Mesodermal cell (in vitro differentiated cells): ENCODE measurements around the gene ITPR2.
"Not testable (repeated sequence)": the region's sequence is repeated elsewhere in the genome, so short reads cannot be mapped to it uniquely, and the experiment has no call there.

Experiments used
- H3K27ac ChIP-seq: 2 replicates; pipeline ENCODE4 v1.7.0; 2013; ENCODE audit warnings: mild to moderate bottlenecking, low read depth, low read length, moderate library complexity; ENCODE audit not compliant: severe bottlenecking
- H3K36me3 ChIP-seq: 2 replicates; pipeline ENCODE4 v1.7.1; 2013; ENCODE audit warnings: mild to moderate bottlenecking, low read length, moderate library complexity; ENCODE audit not compliant: control insufficient read depth, insufficient read depth
- H3K4me1 ChIP-seq: one replicate; pipeline ENCODE4 v1.7.1; 2013; ENCODE audit warnings: mild to moderate bottlenecking, low read length; ENCODE audit not compliant: insufficient read depth, control insufficient read depth, poor library complexity, severe bottlenecking
- H3K4me3 ChIP-seq: 2 replicates; pipeline ENCODE4 v1.7.0; 2013; ENCODE audit warnings: low read length, control low read depth, mild to moderate bottlenecking; ENCODE audit not compliant: insufficient read depth, poor library complexity, severe bottlenecking; ENCODE audit errors: extremely low read depth
- H3K9me3 ChIP-seq: 2 replicates; pipeline ENCODE4 v1.7.1; 2013; ENCODE audit warnings: mild to moderate bottlenecking, low read length, moderate library complexity; ENCODE audit not compliant: control insufficient read depth
- WGBS, 2 experiments: methylation state at CpG; one replicate each; pipeline ENCODE4 v1.1.5; 2013; ENCODE audit warnings: missing lambda C conversion rate in 2 of 2; ENCODE audit not compliant: insufficient coverage in 2 of 2; 5-methylcytosine and 5-hydroxymethylcytosine counted together

ITPR2 gene

DNA sequence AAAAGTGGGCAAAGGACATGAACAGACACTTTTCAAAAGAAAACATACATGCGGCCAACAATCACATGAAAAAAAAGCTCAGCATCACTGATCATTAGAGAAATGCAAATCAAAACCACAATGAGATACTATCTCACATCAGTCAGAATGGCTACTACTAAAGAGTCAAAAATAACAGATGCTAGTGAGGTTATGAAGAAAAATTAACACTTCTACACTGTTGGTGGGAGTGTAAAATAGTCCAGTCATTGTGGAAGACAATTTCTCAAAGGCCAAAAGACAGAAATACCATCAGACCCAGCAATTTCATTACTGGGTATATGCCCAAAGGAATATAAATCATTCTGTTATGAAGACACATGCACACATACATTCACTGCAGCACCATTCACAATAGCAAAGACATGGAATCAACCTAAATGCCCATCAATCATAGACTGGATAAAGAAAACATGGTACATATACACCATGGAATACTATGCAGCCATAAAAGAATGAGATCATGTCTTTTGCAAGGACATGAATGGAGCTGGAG lies 103.8 kb downstream of the ITPR2 start:
- H3K36me3 ChIP-seq, H3K4me1 ChIP-seq, H3K9me3 ChIP-seq, H3K27ac ChIP-seq, H3K4me3 ChIP-seq: not testable (repeated sequence)
- 100% methylated on average over 1 of the region's 1 CpG; no CpG with 5 or more reads in 1 of the 2 experiments for WGBS, 2 experiments

DNA sequence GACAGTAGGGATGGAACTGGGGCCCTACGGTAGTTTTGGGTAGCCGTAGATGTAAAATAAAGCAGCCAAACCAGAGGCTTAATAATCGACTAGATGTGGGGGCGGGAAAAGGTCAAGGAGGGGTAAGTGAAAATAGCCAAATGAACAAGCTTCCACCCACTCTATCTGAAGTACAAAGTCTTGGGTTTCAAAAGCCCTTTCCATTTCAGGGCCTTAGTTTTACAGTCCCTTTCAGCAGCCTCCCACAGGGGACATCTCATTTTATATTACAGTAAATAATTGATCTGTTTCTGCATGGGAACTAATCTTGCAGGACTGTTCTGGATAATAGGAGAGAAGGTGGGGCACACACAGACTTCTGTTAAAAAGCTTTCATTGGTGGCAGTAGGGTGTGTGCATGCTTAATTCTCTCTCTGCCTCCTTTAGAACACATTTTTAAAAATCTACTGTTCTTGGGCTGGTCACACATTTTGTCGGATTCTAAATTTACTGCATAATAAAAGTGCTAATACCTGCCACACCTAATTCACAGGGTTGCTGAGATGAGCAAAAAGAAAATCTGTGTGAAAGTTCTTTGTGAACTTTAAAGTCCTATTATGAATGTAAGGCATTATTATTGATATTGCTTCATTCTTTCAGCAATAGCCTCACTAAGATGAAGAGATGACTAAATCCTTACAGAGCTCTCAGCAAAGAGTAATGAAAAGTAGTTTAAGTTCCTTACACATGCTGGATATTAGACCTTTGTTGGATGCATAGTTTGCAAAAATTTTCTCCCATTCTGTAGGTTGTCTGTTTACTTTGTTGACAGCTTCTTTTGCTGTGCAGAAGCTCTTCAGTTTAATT lies 104.6 kb downstream of the ITPR2 start:
- H3K36me3 ChIP-seq: no peaks in the 10 kb centered on the region
- no peak overlapping the region for H3K4me3 ChIP-seq
- H3K9me3 ChIP-seq: no peaks in the 10 kb centered on the region
- no peaks in the 10 kb centered on the region for H3K4me1 ChIP-seq
- H3K27ac ChIP-seq: no peak overlapping the region
- WGBS, 2 experiments: 100% methylated on average over 1 of the region's 5 CpGs

DNA sequence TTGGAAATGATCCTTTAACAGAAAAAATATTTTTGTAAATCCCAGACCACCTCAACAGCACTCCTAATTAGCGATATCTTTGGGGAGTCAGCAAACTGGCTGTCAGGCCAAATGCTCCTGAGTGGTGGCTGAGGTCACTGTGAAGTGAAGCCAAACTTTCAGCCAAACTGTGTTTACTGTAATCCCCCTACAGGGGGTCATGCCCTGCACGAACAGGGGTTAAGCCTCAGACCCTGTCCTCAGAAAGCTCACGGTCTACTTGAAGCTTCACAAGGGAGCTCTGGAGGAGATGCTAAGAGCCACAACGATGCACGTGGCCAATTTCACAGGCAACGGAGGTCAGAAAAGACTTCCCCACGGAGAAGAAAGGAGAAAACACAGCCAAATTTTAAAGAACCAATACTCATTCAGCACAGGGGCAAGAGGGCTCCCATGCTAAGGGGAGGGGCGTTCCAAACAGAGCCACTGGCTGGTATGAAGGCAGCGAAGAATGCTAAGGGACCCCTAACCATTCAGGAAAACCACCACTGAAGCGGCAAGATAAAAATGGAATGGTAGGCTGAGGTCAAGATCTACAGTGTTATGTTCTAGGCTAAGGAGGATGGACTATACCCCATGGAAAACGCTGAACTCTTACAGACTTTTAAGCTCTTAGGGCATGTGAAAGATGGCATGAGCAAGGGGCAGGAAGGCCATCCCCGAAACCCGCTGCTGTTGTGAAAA lies 105.4 kb downstream of the ITPR2 start:
- 87 to 100% methylated on average over 4 to 8 of the region's 13 CpGs for WGBS, 2 experiments
- Histone ChIP-seq H3K4me1 (no peaks in the 10 kb centered on the region), H3K27ac (no peak overlapping the region), H3K4me3 (no peak overlapping the region), H3K9me3 (no peaks in the 10 kb centered on the region), H3K36me3 (no peaks in the 10 kb centered on the region)

DNA sequence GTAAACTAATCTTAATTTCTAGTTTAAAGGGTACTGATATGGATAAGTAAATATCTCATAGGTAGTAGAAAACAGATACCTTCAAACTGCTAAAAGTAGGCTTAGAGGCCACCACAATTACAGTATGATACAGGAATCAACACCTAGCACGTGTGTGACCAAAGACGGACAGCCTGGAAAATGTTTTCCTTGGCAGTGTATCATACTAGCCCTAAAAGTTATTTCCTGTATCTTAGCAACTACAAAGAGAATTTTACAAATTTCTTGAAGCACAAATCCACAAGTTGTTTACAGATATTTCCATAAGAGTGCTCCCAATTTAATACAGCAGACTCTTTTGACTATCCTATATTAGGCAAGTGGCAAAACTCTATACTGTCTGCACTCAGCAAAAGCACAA lies 106.0 kb downstream of the ITPR2 start:
- Histone ChIP-seq H3K4me3 (no peak overlapping the region), H3K4me1 (no peaks in the 10 kb centered on the region), H3K9me3 (no peaks in the 10 kb centered on the region), H3K36me3 (no peaks in the 10 kb centered on the region), H3K27ac (no peak overlapping the region)
- WGBS, 2 experiments: 93 to 100% methylated on average over 2 of the region's 2 CpGs

DNA sequence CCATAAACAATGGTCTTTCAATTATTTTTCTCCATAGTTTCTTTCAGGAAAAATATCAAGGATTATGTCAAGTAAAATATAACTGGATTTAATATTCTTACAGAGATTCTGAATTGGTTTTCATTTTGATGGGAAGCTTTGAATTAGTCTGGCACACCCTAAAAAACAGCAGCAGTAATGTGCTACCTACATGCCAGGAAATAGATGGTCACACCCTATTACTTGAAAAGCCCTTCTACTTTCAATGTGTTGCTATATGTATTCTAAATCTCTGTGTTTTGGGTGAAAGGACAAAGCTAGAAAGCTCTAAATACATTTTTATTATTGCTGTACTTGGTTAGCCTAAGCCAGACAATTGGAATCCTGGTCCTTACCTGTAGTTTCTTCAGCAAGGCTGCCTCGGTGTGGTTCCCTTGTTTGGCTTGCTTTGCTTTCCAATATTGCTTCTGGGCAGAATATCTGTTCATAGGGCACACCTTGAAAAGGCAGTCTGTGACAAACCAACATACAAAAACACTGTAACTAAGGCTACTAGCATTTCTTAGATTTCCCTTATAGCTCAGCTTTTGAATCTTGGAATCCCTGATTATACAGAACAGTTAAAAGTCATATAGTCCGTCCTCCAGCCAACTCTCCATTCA lies 107.6 kb downstream of the ITPR2 start:
- no peaks in the 10 kb centered on the region for H3K36me3 ChIP-seq
- H3K4me3 ChIP-seq: no peak overlapping the region
- 89 to 90% methylated on average over 2 of the region's 2 CpGs for WGBS, 2 experiments
- no peaks in the 10 kb centered on the region for H3K9me3 ChIP-seq
- no peaks in the 10 kb centered on the region for H3K4me1 ChIP-seq
- no peak overlapping the region for H3K27ac ChIP-seq

DNA sequence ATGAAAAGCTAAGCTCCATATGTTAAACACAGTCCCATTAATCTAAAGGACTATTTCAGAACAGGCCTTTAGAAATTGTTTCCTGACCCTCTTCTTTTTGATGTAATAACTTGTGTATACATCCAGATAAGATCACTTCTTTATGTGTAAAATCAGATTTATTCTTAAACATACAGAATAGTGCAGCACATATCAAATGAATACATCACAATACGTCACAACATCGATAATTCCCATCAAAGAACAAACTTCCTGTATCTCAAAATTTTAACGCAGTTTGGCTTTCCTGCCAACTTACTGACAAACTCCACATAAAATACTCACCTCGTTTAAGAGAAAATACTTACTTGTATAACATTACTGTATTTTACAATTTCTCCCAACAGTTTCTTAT lies 108.7 kb downstream of the ITPR2 start:
- Histone ChIP-seq H3K4me3 (no peak overlapping the region), H3K36me3 (no peaks in the 10 kb centered on the region), H3K4me1 (no peaks in the 10 kb centered on the region), H3K27ac (no peak overlapping the region), H3K9me3 (no peaks in the 10 kb centered on the region)
- WGBS, 2 experiments: 84 to 97% methylated on average over 3 to 4 of the region's 4 CpGs

DNA sequence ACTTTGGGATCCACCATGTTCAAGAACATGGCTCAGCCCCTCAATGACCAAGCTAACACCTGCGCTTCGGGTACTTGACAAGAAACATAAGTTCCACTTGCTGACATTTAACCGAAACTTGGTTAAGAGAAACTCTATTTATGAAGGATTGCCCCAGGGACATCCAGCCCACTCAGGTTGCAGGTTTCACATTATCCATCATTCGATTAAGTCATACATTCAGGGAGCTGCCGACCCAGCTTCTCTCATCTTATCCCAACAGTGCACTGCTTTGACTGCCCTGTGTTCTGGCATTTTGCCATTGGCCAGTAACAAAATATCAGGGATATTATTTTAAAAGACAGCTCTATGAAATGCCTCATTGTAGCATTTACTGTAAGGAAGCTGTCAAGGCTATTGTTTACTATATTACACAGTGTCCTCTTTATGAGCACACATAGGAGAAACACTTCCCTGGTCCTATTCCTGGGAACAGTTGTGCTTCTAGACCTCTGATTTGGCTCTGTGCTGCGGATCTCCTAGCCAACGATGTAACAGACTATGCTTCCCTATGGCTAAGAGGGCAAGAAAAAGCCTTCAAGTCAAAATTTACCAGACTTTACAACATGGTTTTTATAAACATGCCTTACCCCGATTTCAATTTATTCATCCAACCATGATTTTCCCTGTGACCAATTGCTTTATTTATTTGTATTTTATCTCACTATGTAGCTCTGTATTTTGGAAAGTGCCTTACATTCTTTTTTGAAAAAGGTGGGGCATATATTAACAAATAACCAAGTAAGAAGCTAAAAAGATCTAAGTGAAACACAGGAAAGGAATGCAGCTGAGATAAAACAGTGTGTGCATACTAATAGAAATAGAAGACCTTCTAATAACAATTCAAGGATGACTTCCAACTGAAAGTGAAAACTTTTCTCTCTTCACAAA lies 109.3 kb downstream of the ITPR2 start:
- 91 to 95% methylated on average over 6 to 7 of the region's 8 CpGs for WGBS, 2 experiments
- H3K4me3 ChIP-seq: no peak overlapping the region
- H3K4me1 ChIP-seq: no peaks in the 10 kb centered on the region
- H3K27ac ChIP-seq: no peak overlapping the region
- H3K36me3 ChIP-seq: no peaks in the 10 kb centered on the region
- H3K9me3 ChIP-seq: no peaks in the 10 kb centered on the region

DNA sequence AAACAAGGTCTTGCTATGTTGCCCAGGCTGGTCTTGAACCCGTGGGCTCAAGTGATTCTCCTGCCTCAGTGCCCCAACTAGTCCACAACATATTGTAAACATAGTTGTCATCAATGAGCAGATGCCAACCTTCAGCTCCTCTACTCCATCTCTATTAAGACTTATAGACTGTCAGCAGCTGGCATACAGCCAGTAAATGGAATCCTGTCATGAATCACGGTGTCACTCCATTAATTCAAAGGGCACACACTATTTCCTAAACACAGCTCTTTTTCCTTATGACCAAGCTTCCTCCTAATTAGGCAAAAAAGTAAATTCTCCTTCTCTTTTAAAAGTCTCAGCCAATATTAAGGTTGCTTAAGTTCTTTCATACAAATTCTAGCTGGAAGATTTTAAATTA lies 111.2 kb downstream of the ITPR2 start:
- H3K27ac ChIP-seq: no peak overlapping the region
- H3K36me3 ChIP-seq: no peaks in the 10 kb centered on the region
- H3K4me1 ChIP-seq: no peaks in the 10 kb centered on the region
- no peaks in the 10 kb centered on the region for H3K9me3 ChIP-seq
- no peak overlapping the region for H3K4me3 ChIP-seq
- 92 to 100% methylated on average over 1 to 2 of the region's 2 CpGs for WGBS, 2 experiments

DNA sequence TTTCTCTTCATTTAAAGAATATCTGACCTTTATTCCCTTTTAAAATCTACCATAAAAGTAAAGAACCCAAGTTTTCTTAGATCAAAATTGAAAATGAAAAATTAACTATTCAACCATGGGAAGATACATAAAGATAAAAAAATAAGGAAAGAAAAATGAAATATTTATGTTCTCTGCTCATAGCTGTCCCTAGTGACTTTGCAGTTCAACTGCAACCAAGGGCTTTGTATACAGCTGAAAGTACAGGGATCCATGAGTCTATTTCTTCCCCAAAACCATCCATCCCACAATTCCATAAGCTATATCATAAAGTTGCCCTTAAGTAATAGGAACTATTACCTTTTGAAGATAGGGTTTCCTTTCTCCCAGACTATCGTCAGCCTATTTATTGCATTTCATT lies 113.1 kb downstream of the ITPR2 start:
- Histone ChIP-seq H3K36me3 (peaks cover 2% of the 10 kb centered on the region), H3K9me3 (no peaks in the 10 kb centered on the region), H3K4me3 (no peak overlapping the region), H3K27ac (no peak overlapping the region), H3K4me1 (no peaks in the 10 kb centered on the region)
- WGBS, 2 experiments: no CpG with 5 or more reads among the region's 1 CpG

DNA sequence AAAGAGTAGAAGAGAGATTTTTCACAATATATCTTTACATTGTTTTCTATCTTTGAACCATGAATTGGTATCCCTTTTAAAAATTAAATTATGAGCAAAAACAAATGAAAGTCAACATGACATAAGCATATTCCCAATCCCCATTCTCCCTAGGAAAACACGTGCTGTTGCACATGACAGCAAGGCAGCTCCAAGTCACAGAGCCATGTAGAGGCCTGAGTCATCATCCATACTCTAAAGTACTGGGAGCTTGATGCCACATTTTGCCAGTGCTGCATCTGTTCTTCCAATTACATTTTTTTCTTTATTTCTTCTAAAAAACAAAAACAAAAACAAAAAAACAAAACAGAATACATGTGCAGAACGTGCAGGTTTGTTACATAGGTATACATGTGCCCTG lies 115.2 kb downstream of the ITPR2 start:
- H3K4me1 ChIP-seq: no peaks in the 10 kb centered on the region
- H3K27ac ChIP-seq: no peak overlapping the region
- no peak overlapping the region for H3K4me3 ChIP-seq
- WGBS, 2 experiments: 81 to 100% methylated on average over 2 of the region's 2 CpGs
- H3K9me3 ChIP-seq: no peaks in the 10 kb centered on the region
- peaks cover 4% of the 10 kb centered on the region for H3K36me3 ChIP-seq
